ENCODE results near the gene HERC6.
A peak's percentile ranks its signal among the peaks of the same experiment; 100 is the strongest.
"Not testable (repeated sequence)": the region's sequence is repeated elsewhere in the genome, so short reads cannot be mapped to it uniquely, and the experiment has no call there.

The HERC6 gene

DNA sequence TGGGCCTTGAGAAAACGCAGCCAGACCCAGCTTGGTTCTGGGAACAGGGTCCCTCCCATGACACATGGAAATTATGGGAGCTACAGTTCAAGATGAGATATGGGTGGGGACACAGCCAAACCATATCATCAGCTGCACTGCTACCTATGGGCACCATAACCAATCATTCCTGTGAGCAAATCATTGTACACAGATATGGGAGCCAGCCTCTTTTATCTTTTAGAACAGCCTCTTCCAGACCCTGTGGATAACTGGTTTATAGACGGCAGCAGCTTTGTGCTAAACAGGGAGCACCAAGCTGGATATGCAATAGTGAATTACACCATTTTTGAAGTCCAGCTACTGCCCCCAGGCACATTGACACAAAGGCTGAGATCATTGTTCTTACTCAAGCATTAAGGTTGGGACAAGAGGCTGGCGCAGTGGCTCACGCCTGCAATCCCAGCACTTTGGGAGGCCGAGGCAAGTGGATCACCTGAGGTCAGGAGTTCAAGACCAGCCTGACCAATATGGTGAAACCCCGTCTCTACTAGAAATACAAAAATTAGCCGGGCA is 69.6 kb downstream of the HERC6 start:
- DNase-seq: not testable (repeated sequence)

DNA sequence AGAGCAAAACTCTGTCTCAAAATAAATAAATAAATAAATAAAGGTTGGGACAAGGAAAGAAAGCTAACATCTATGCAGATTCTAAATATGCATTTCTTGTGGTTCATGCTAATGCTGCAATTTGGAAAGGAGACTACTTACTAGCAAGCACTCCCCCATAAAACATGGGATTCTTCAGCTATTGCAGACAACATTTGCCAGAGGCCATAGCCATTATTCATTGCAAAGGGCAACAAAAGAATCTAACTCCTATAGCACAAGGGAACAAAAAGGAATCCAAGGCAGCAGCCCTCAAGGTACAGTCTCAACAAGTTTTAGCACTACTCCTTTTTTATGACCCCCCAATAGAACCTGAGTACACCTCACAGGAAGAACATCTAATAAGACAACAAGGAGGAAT is 70.2 kb downstream of the HERC6 start:
- no peak for DNase-seq

DNA sequence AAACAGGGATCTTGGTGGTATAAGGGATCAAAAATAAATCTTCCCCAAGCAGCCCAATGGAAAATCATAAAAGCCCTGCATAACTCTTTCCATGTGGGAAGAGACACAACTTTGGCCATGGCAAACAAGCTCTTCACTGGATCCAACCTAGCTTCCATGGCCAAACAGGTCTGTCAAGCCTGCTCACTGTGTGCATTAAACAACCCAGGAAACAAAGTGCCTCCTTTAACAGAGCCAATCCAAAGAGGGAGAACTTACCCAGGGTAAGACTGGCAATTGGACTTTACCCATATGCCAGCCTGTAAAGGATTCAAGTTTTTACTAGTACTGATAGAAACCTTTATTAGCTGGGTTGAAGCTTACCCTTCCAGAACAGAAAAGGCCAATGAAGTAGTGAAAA is 70.6 kb downstream of the HERC6 start:
- DNase-seq: no peak

DNA sequence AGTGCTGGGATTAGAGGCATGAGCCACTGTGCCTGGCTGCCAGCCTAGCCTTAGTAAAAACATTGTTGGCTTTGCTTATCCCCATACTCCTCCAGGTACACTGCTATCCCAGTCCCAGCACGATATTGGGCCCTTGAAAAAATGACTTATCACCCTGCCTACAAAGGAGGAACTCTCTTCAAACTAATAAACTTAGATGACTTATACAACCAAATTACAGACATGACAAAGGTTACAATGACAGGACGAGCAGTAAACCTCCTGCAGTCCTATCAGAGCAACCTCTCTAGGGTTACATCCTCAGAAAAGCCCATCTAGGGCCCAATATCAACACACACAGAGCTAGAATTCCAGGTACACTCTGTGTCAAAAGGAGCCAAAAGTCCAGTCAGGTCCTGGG is 72.6 kb downstream of the HERC6 start:
- no peak for DNase-seq

DNA sequence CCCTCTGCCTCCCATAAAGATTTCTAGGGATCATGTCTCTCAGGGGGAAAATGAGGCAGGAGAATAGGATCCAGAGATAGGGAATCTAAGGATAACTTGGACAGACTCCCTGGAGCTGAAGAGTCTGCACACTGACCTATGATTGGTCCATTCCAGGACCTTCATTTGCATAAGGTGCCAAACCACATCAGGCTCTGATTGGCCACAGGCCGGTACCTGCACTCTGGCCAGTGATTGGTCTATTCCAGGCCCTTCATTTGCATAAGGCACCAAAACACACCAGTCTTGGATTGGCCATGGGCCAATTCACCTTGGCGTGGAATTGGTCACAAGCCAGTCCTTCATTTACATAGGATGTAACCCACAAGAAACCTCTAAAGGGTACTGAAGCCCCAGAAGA is 74.3 kb downstream of the HERC6 start:
- DNase-seq: no peak

DNA sequence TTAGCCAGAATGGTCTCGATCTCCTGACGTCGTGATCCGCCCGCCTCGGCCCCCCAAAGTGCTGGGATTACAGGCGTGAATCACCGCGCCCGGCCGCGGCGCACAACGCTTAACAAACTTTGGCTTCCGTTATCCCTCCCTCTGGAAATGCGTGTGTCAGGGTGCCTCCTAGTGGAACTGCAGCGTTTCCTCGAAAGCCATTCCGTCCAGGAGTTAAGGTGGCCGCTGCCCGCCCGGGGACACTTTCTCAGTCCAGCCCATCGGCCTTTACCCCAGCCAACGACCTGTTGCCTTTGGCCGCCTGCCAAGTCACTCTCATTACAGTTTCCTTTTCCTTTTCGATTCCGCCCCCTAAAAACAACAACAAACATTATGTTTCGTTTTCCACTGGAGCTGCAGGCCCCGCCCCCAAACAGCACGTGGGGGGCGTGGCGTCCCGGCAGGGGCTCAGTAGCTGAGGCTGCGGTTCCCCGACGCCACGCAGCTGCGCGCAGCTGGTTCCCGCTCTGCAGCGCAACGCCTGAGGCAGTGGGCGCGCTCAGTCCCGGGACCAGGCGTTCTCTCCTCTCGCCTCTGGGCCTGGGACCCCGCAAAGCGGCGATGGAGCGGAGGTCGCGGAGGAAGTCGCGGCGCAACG is 78.1 kb downstream of the HERC6 start, which contains the start of gene HERC5:
TSS of gene HERC5 (plus strand) at position 450 of the 637 bp plus-strand sequence. CDS start at position 601, 151 bp downstream.
- DNase-seq: peak; percentile 51

DNA sequence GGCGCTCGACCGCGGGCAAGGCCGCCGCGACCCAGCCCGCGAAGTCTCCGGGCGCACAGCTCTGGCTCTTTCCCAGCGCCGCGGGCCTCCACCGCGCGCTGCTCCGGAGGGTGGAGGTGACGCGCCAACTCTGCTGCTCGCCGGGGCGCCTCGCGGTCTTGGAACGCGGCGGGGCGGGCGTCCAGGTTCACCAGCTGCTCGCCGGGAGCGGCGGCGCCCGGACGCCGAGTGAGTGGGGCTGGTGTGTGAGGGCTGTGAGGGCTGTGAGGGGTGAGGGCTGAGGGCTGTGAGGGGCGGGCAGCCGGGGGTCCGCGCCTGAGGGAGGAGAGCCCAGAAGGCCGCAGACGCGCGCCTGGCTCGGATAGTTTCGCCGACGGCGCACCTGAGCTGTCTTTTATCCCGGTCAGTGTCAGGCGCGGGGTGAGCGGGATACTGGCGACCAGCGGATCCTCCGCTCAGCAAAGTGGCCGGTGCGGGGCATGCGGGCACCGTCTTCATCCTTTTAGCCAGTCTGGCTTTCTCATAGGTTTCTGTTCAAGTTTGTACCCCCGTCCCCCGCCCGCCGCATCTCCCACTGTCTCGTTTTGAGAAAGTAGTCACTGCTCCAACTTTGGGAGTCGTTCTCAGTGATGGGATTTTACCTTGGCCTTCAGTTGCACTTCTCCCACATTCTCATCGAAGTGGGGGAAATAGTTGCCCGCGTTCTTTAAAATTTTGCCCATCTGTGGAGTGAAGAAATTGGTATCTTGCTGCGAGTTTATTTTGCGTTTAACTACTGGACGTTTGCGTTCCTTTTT is 78.9 kb downstream of the HERC6 start:
- no peak for DNase-seq

DNA sequence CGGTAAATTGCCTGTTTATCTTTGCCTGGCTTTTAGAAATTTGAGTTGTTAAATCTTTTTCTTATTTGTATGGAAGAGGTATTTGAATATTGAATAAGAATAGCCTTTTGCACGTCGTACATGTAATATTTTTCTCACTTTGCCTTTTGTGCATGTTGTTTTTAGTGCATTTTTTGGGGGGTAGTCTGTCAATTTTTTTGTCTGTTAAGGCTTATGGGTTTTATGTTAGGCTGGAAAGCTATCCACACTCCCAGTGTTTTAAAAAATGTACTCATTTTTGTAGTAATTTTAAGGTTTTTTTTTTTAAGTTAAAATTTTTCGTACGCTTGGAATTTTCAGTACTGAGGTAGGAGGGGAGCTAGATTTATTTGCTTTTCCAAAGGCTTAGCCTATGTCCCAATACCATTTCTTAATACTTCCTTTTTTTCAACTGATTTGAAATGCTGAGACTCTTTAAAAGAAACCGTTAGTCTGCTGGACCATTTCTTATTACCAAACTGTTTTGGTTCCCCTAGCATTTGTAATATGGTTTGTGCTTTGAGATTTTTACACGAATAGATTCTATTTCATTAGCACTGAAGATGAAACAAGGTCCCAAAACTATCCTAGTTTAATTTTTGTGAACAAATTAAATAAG is 79.6 kb downstream of the HERC6 start:
- DNase-seq: no peak

DNA sequence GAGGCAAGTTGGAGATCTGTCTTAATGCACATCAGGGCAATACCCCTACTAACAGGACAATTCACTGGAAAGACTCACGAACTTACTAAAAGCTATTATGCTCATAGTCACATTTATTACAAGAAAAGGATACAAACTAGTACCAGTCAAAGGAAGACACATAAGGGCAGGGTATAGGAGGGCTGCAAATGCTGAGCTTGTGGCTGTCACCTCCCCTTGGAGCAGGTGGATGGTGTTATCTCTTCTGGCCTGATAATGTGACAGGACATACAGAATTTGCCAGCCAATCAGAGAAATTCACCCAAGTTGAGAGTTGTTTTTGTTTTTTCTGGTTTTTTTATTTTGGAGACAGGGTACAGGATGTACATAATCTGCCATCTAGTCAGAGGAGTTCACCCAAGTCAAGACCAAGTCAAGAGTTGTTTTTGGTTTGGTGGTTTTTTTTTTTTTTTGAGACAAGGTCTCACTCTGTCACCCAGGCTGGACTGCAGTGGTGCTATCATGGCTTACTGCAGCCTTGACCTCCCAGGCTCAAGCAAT is 87.1 kb downstream of the HERC6 start:
- DNase-seq: no peak

DNA sequence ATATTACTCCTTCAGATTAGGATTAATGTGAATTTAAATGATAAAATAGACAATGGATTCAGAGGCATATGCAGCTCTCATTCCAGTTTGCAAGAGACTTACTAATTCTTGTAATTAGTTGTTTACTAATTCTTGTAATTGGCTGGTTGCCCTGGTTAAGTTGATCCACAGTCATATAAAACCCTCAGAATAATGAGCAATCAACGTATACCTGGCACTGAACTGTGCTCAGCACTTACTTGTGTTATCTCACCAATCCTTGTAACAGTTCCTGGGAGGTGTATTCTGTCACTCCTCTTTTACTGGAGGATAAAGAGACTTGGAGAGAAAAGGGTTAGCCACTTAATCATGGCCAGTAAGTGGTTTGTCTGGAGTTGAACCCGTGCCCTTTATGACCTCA is 88.7 kb downstream of the HERC6 start:
- DNase-seq: no peak

DNA sequence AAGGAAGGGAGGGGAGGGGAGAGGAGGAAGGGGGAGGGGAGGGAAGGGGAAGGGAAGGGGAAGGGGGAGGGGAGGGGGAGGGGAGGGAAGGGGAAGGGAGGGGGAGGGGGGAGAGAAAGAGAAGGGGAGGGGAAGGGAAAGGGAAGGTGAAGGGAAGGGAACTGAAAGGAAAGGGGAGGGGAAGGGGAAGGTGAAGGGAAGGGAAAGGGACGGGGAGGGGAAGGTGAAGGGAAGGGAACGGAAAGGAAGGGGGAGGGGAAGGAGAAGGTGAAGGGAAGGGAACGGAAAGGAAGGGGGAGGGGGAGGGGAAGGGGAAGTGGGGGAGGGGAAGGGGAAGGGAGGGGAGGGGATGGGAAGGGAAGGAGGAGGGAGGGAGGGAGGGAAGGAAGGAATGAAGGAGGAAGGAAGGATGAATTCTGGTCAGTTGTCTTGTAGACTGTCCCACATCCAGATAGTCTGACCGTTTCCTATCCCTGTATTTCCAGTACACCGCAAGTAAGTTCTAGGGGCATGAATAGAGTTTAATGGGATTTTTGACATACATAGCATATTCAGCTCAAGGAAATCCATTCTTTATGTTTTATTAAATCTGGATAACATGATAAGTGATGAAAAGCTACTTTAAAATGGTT is 98.7 kb downstream of the HERC6 start:
- DNase-seq: no peak

DNA sequence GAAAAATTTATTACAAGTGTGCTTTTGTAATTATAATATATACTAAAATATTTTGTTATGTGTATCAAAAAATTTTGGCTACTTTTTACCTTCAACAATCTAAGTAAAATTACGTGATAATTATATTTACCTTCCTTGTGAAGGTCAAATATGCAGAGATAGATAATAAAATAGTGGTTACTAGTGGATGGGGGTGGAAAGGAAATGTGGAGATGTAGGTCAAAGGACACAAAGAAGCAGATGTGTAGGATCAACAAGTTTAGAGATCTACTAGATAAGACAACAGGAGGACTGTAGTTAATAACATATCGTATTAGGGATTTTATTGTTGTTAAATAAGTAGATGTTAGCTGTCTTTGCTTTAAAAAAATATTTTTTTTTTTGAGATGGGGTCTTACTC is 99.6 kb downstream of the HERC6 start:
- no peak for DNase-seq

DNA sequence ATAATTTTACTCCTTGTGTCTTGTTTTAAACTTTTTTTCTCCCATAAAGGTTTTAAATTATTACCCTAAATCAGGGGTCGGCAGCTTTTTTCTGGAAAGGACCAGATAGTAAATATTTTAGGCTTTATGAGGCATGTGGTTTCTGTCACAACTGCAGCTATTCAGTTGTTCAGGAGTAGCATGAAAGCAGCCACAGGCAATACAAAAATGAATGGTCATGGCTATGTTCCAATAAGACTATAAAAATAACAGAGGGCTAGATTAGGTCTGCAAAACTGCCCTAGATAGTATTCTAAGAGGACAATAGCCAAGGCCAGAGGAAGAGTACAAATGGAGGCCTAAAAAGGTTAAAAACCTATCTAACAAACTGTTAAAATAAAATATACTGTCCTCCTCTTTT is 102.9 kb downstream of the HERC6 start:
- no peak for DNase-seq

DNA sequence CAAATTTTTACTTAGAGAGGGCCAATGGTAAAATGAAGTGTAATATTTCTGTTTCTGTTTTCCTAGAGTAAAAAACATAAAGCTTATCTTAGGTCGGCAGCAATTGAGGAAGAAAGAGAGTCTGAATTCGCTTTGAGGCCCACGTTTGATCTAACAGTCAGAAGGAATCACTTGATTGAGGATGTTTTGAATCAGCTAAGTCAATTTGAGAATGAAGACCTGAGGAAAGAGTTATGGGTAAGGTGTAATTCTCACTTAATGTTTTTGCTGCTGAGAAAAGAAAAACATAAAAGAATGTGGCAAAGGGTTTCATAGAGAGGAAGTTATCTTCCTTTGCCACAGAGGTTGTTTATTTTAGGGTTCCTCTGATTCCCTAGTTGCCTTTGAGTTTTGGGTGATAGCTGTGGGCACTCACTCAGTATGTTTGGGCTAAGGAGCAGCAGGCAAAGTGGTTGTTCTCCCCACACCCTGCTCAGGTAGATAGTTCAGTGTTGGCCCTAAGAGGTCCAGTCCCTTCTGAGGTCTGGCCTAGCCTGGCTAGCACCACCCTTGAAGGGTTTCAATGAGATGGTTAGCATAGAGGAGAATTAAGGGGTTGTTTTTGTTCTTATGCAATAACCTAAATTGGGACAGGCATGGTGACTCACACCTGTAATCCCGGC is 110.6 kb downstream of the HERC6 start:
- DNase-seq: no peak
